Natural killer cell (primary cell): ENCODE results near the gene HPD. TPM values are rescaled to one million over a fixed set of nuclear protein-coding genes. Genes with fewer than 3 reads are reported as not detected.

Experiments used
- ATAC-seq, 3 donors: fragments of 150-1000 bp in 2 of 3; fragments of 200-7000 bp in 1 of 3; cut with Tn5 transposase; 1 replicate in 1 of 3; 2 replicates in 2 of 3; pipeline ENCODE4 v1.10.0; 2021; ENCODE audit warnings: mild to moderate bottlenecking in 2 of 3, moderate library complexity in 2 of 3
- DNase-seq, 2 donors: peaks; one replicate each; pipeline versions ENCODE4 v3.0.0 to v3.0.0-alpha.2; 2013 to 2021; ENCODE audit warnings: mixed read lengths in 1 of 2
- H3K27ac ChIP-seq: one replicate; pipeline ENCODE4 v1.5.1; 2013; ENCODE audit warnings: mild to moderate bottlenecking, low read length
- H3K27me3 ChIP-seq: one replicate; pipeline ENCODE4 v1.6.1; 2013; ENCODE audit warnings: low read length; ENCODE audit not compliant: control insufficient read depth, insufficient read depth
- H3K36me3 ChIP-seq: one replicate; pipeline ENCODE4 v1.6.1; 2013; ENCODE audit warnings: low read length; ENCODE audit not compliant: control insufficient read depth, insufficient read depth
- H3K4me1 ChIP-seq: one replicate; pipeline ENCODE4 v1.6.1; 2013; ENCODE audit warnings: low read length; ENCODE audit not compliant: control insufficient read depth, insufficient read depth
- H3K4me3 ChIP-seq: one replicate; pipeline ENCODE4 v1.5.1; 2013; ENCODE audit warnings: low read length
- H3K9me3 ChIP-seq: one replicate; pipeline ENCODE4 v1.6.1; 2013; ENCODE audit warnings: low read length; ENCODE audit not compliant: control insufficient read depth, insufficient read depth
- H3K27ac Mint-ChIP-seq, 2 donors: one replicate each; pipeline ENCODE4 v1.8.0; 2022; ENCODE audit warnings: mild to moderate bottlenecking in 2 of 2, mixed read lengths in 2 of 2, moderate library complexity in 1 of 2
- H3K27me3 Mint-ChIP-seq, 2 donors: one replicate each; pipeline ENCODE4 v1.8.0; 2022; ENCODE audit warnings: low read depth in 2 of 2, mixed read lengths in 2 of 2
- H3K36me3 Mint-ChIP-seq: one replicate; pipeline ENCODE4 v1.8.0; 2022; ENCODE audit warnings: mixed read lengths
- H3K4me1 Mint-ChIP-seq, 2 donors: one replicate each; pipeline ENCODE4 v1.8.0; 2022; ENCODE audit warnings: mixed read lengths in 2 of 2
- H3K4me3 Mint-ChIP-seq: one replicate; pipeline ENCODE4 v1.8.0; 2022; ENCODE audit warnings: mild to moderate bottlenecking, moderate library complexity, mixed read lengths
- H3K9me3 Mint-ChIP-seq, 2 donors: one replicate each; pipeline ENCODE4 v1.8.0; 2022; ENCODE audit warnings: mixed read lengths in 2 of 2
- CTCF ChIP-seq: fragments of 200-600 bp; IDR thresholded peaks from one replicate; pipeline ENCODE4 v1.8.0; 2022; ENCODE audit warnings: antibody characterized with exemption
- WGBS: methylation state at CpG from one replicate; pipeline ENCODE4 v1.1.7; 2013; ENCODE audit warnings: missing lambda C conversion rate; ENCODE audit not compliant: insufficient coverage; 5-methylcytosine and 5-hydroxymethylcytosine counted together
- intact Hi-C: fragments of 100-400 bp; cut with micrococcal nuclease; formaldehyde crosslinking; loops from one replicate; pipeline ENCODE4 v1.14.2; 2022
- total RNA-seq, 4 donors: library from RNA; stranded (reverse); fragments of 120-200 nt in 1 of 4; gene quantifications; one replicate each; pipeline versions ENCODE4 v1.2.3 to v1.2.4, GENCODE V29; 2013 to 2022

HPD gene
- total RNA-seq, 3 donors from 2014 or later (not counting 1 experiment from before 2014, with no cell fraction given) = not detected

- no peaks in the 10 kb centered on the region for H3K27me3 ChIP-seq
- DNase-seq = no peak
- no peaks in the 10 kb centered on the region for H3K27me3 Mint-ChIP-seq
- H3K4me3 Mint-ChIP-seq = peak overlapping the region; percentile 85
- TF ChIP-seq CTCF = no peak
- no peak overlapping the region for H3K4me3 ChIP-seq
- no peaks in the 10 kb centered on the region for H3K9me3 ChIP-seq
- H3K36me3 Mint-ChIP-seq = no peaks in the 10 kb centered on the region
- H3K27ac ChIP-seq = peak overlapping the region; percentile 93
- intact Hi-C loops = no loop called here
- no peak for ATAC-seq
- H3K4me1 Mint-ChIP-seq = peaks cover 57 to 64% of the 10 kb centered on the region in 2 donors
- H3K4me1 ChIP-seq = peaks cover 49% of the 10 kb centered on the region
- H3K36me3 ChIP-seq = peaks cover 22% of the 10 kb centered on the region
- 89% methylated on average over 10 of the region's 10 CpGs for WGBS
- peak overlapping the region; percentile 87 for H3K27ac Mint-ChIP-seq
- no peaks in the 10 kb centered on the region for H3K9me3 Mint-ChIP-seq
Measured at GRCh38 chr12:121798787-121799155, 59.9 kb downstream of the HPD start.

- Histone ChIP-seq H3K36me3 (peaks cover 22% of the 10 kb centered on the region), H3K4me1 (peaks cover 51% of the 10 kb centered on the region), H3K27ac (no peak overlapping the region), H3K9me3 (no peaks in the 10 kb centered on the region), H3K27me3 (no peaks in the 10 kb centered on the region), H3K4me3 (no peak overlapping the region)
- Mint-ChIP-seq H3K4me3 (peak overlapping the region; percentile 85), H3K4me1 (peaks cover 55 to 62% of the 10 kb centered on the region in 2 donors), H3K36me3 (no peaks in the 10 kb centered on the region), H3K27me3 (no peaks in the 10 kb centered on the region), H3K27ac (peak overlapping the region; percentile 87), H3K9me3 (no peaks in the 10 kb centered on the region)
- ATAC-seq (no peak), DNase-seq (no peak)
- TF ChIP-seq CTCF = no peak
- WGBS = 74% methylated on average over 19 of the region's 19 CpGs
- intact Hi-C loops = no loop called here
Measured at GRCh38 chr12:121797937-121798786, 60.5 kb downstream of the HPD start.

GRCh38 chr12:121796855-121797751, 61.6 kb downstream of the HPD start:
- peak overlapping the region; percentile 59 to 87 for H3K27ac Mint-ChIP-seq
- no peaks in the 10 kb centered on the region for H3K36me3 Mint-ChIP-seq
- Histone ChIP-seq H3K4me3 (no peak overlapping the region), H3K9me3 (no peaks in the 10 kb centered on the region), H3K36me3 (peaks cover 22% of the 10 kb centered on the region), H3K27ac (no peak overlapping the region), H3K27me3 (no peaks in the 10 kb centered on the region), H3K4me1 (peaks cover 57% of the 10 kb centered on the region)
- peaks cover 51 to 57% of the 10 kb centered on the region in 2 donors for H3K4me1 Mint-ChIP-seq
- intact Hi-C loops = no loop called here
- H3K9me3 Mint-ChIP-seq = no peaks in the 10 kb centered on the region
- DNase-seq = no peak
- no peaks in the 10 kb centered on the region for H3K27me3 Mint-ChIP-seq
- TF ChIP-seq CTCF = no peak
- ATAC-seq = no peak
- H3K4me3 Mint-ChIP-seq = peak overlapping the region; percentile 17
- WGBS = 89% methylated on average over 37 of the region's 39 CpGs
